NT2/D1 (cell line): ENCODE results near the gene SPPL3.

Source experiments
- SUZ12 ChIP-seq: IDR thresholded peaks from 2 replicates; pipeline ENCODE4 v1.6.1; 2011; ENCODE audit not compliant: insufficient read length, insufficient read depth; ENCODE audit errors: extremely low read depth
- YY1 ChIP-seq: IDR thresholded peaks from 2 replicates; pipeline ENCODE4 v1.6.1; 2011; ENCODE audit not compliant: insufficient read length, insufficient read depth
- ZNF274 ChIP-seq: IDR thresholded peaks from 2 replicates; pipeline ENCODE4 v1.6.1; 2011; ENCODE audit warnings: mild to moderate bottlenecking, low read depth, low read length

- TF ChIP-seq ZNF274 (no peak), YY1 (no peak), SUZ12 (no peak)
Observed at GRCh38 chr12:120755269-120755668, 148.9 kb downstream of the SPPL3 start.
